Gastrocnemius medialis (tissue), 4 donors: ENCODE results near the gene CCDC141.

ENCODE experiments used
- POLR2A ChIP-seq, 2 donors: fragments of 450-650 bp; IDR thresholded peaks; one replicate each; pipeline ENCODE4 v1.6.1; 2017; ENCODE audit warnings: antibody characterized with exemption in 2 of 2, mild to moderate bottlenecking in 2 of 2, moderate library complexity in 2 of 2
- TF ChIP-seq, protein P1 (sequence below), 5 experiments: fragments of 450-650 bp in 3 of 5; fragments of 200-600 bp in 2 of 5; sonication (generic) in 2 of 5; IDR thresholded peaks in 4 of 5; conservative IDR thresholded peaks in 1 of 5; 1 replicate in 4 of 5; 2 replicates in 1 of 5; pipeline ENCODE4 v1.5.1; 2016 to 2019; ENCODE audit warnings: antibody characterized with exemption in 5 of 5, mild to moderate bottlenecking in 3 of 5, moderate library complexity in 3 of 5

DNA sequence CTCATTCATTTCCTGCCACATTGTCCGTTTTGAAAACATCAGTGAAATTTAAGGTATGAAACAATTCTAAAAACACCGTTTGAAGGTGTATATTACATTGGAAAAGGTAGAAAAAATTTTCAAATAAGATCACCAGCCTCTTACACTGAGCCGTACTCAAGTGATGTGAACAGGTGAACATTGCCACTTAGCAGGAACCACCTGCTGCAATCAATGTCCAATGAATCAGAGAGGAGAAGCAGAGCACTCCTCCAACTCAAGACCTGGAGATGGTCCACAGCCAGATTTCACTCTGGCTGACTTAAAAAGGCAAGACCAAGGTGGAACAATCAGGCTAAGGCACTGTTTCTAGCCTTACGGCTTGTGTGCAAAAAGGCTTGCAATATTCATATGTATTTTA, 132.4 kb downstream of the CCDC141 start:
- TF ChIP-seq, protein P1, sequence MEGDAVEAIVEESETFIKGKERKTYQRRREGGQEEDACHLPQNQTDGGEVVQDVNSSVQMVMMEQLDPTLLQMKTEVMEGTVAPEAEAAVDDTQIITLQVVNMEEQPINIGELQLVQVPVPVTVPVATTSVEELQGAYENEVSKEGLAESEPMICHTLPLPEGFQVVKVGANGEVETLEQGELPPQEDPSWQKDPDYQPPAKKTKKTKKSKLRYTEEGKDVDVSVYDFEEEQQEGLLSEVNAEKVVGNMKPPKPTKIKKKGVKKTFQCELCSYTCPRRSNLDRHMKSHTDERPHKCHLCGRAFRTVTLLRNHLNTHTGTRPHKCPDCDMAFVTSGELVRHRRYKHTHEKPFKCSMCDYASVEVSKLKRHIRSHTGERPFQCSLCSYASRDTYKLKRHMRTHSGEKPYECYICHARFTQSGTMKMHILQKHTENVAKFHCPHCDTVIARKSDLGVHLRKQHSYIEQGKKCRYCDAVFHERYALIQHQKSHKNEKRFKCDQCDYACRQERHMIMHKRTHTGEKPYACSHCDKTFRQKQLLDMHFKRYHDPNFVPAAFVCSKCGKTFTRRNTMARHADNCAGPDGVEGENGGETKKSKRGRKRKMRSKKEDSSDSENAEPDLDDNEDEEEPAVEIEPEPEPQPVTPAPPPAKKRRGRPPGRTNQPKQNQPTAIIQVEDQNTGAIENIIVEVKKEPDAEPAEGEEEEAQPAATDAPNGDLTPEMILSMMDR (IDR thresholded peaks at IDR 0.05 in 4 of 5, conservative IDR thresholded peaks at IDR 0.05 in 1 of 5) = no peak
- no peak for TF ChIP-seq POLR2A (IDR thresholded peaks at IDR 0.05)
